K562 (cell line): ENCODE results near the gene CRPPA. TPM values are rescaled to one million over a fixed set of nuclear protein-coding genes. Genes with fewer than 3 reads are reported as not detected.

Source experiments
- ARID4B ChIP-seq: sonication (generic); formaldehyde crosslinking; IDR thresholded peaks from 2 replicates; pipeline ENCODE4 v1.8.0; 2022; ENCODE audit warnings: mild to moderate bottlenecking, missing genetic modification reagents
- ELF2 ChIP-seq: fragments of 250-450 bp; sonication (Bioruptor Pico); IDR thresholded peaks from 2 replicates; pipeline ENCODE4 v1.5.0; 2021; ENCODE audit warnings: mild to moderate bottlenecking
- EZH2 ChIP-seq: IDR thresholded peaks from 2 replicates; pipeline ENCODE4 v1.6.1; 2012; ENCODE audit warnings: low read depth, mild to moderate bottlenecking, inconsistent platforms, low read length, borderline replicate concordance
- FOXM1 ChIP-seq, 2 experiments: fragments of 450-650 bp in 1 of 2; sonication (generic) in 1 of 2; formaldehyde crosslinking in 1 of 2; IDR thresholded peaks; 2 replicates each; pipeline versions ENCODE4 v1.6.1 to v1.9.0; 2017 to 2022; ENCODE audit warnings: low read depth in 2 of 2, mild to moderate bottlenecking in 2 of 2, missing genetic modification reagents in 1 of 2, moderate library complexity in 1 of 2
- HINFP ChIP-seq: fragments of 450-650 bp; conservative IDR thresholded peaks from 2 replicates; pipeline ENCODE4 v1.6.1; 2016; ENCODE audit warnings: missing genetic modification characterization, low read depth, mild to moderate bottlenecking, control low read depth, missing compliant biosample characterization
- KDM4B ChIP-seq, 2 experiments: fragments of 450-650 bp in 1 of 2; sonication (generic) in 1 of 2; IDR thresholded peaks; 2 replicates each; pipeline ENCODE4 v1.6.1; 2016 to 2017; ENCODE audit warnings: borderline replicate concordance in 2 of 2, antibody characterized with exemption in 1 of 2, low read depth in 1 of 2, mild to moderate bottlenecking in 1 of 2
- STAT5B ChIP-seq: fragments of 250-450 bp; sonication (Bioruptor Pico); IDR thresholded peaks from 2 replicates; pipeline ENCODE4 v1.8.0; 2021; ENCODE audit warnings: mild to moderate bottlenecking, inconsistent platforms
- polyA plus RNA-seq, 8 experiments: library from polyadenylated mRNA; depleted of rRNA in 4 of 8; stranded (reverse) in 5 of 8; unstranded in 3 of 8; fragments of >200 nt; fragmentation: Nextera tagmentation in 2 of 8; fragmentation: Illumina TruSeq in 1 of 8; extraction: Ambion mirVana in 2 of 8; extraction: Trizol in 1 of 8; gene quantifications; 2 replicates each; pipeline versions ENCODE4 v1.2.1 to v1.2.3, GENCODE V29; 2011 to 2014; ENCODE audit warnings: inconsistent platforms in 1 of 8, missing spikeins in 1 of 8
- total RNA-seq, 7 experiments: library from RNA; depleted of rRNA in 6 of 7; stranded (reverse); fragments of >200 nt in 6 of 7; fragmentation: Illumina TruSeq in 2 of 7; extraction: Trizol in 2 of 7; gene quantifications; 2 replicates each; pipeline versions ENCODE4 v1.2.1 to v1.2.3, GENCODE V29; 2011 to 2021; ENCODE audit warnings: low replicate concordance in 1 of 7
- TF ChIP-seq, protein P1 (sequence below): sonication (generic); formaldehyde crosslinking; IDR thresholded peaks from 2 replicates; pipeline ENCODE4 v1.8.1; 2023; ENCODE audit warnings: mild to moderate bottlenecking, missing genetic modification reagents
- TF ChIP-seq, protein P2 (sequence below), 2 experiments: fragments of 450-650 bp; IDR thresholded peaks; 2 replicates each; pipeline ENCODE4 v1.6.1; 2016; ENCODE audit warnings: mild to moderate bottlenecking in 2 of 2, borderline replicate concordance in 1 of 2, low read depth in 1 of 2, moderate library complexity in 1 of 2

Gene CRPPA
- total and polyA plus RNA-seq, 9 of the 15 experiments (the other 6 are each of a cell fraction or from before 2014, with no cell fraction given), result 3.9 to 14.4 (median 7.8) TPM

GRCh38 chr7:16420649-16421332 lies 547 bp downstream of the CRPPA start (continued):
- TF ChIP-seq FOXM1 (IDR thresholded peaks at IDR 0.05; ENCODE audit: low read depth) (no peak), FOXM1 (CRISPR knock-in tag; IDR thresholded peaks at IDR 0.05; ENCODE audit: low read depth) (no peak), ELF2 (no peak), EZH2 (no peak), HINFP (no peak), KDM4B (IDR thresholded peaks at IDR 0.05; ENCODE audit: borderline replicate concordance in 2 of 2, low read depth in 1 of 2) (no peak), ARID4B (CRISPR knock-in tag) (peak; percentile 52; the same call in 1 of the 2 replicates), STAT5B (no peak)
- TF ChIP-seq, protein P1, sequence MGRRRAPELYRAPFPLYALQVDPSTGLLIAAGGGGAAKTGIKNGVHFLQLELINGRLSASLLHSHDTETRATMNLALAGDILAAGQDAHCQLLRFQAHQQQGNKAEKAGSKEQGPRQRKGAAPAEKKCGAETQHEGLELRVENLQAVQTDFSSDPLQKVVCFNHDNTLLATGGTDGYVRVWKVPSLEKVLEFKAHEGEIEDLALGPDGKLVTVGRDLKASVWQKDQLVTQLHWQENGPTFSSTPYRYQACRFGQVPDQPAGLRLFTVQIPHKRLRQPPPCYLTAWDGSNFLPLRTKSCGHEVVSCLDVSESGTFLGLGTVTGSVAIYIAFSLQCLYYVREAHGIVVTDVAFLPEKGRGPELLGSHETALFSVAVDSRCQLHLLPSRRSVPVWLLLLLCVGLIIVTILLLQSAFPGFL, result no peak
- TF ChIP-seq, protein P2, sequence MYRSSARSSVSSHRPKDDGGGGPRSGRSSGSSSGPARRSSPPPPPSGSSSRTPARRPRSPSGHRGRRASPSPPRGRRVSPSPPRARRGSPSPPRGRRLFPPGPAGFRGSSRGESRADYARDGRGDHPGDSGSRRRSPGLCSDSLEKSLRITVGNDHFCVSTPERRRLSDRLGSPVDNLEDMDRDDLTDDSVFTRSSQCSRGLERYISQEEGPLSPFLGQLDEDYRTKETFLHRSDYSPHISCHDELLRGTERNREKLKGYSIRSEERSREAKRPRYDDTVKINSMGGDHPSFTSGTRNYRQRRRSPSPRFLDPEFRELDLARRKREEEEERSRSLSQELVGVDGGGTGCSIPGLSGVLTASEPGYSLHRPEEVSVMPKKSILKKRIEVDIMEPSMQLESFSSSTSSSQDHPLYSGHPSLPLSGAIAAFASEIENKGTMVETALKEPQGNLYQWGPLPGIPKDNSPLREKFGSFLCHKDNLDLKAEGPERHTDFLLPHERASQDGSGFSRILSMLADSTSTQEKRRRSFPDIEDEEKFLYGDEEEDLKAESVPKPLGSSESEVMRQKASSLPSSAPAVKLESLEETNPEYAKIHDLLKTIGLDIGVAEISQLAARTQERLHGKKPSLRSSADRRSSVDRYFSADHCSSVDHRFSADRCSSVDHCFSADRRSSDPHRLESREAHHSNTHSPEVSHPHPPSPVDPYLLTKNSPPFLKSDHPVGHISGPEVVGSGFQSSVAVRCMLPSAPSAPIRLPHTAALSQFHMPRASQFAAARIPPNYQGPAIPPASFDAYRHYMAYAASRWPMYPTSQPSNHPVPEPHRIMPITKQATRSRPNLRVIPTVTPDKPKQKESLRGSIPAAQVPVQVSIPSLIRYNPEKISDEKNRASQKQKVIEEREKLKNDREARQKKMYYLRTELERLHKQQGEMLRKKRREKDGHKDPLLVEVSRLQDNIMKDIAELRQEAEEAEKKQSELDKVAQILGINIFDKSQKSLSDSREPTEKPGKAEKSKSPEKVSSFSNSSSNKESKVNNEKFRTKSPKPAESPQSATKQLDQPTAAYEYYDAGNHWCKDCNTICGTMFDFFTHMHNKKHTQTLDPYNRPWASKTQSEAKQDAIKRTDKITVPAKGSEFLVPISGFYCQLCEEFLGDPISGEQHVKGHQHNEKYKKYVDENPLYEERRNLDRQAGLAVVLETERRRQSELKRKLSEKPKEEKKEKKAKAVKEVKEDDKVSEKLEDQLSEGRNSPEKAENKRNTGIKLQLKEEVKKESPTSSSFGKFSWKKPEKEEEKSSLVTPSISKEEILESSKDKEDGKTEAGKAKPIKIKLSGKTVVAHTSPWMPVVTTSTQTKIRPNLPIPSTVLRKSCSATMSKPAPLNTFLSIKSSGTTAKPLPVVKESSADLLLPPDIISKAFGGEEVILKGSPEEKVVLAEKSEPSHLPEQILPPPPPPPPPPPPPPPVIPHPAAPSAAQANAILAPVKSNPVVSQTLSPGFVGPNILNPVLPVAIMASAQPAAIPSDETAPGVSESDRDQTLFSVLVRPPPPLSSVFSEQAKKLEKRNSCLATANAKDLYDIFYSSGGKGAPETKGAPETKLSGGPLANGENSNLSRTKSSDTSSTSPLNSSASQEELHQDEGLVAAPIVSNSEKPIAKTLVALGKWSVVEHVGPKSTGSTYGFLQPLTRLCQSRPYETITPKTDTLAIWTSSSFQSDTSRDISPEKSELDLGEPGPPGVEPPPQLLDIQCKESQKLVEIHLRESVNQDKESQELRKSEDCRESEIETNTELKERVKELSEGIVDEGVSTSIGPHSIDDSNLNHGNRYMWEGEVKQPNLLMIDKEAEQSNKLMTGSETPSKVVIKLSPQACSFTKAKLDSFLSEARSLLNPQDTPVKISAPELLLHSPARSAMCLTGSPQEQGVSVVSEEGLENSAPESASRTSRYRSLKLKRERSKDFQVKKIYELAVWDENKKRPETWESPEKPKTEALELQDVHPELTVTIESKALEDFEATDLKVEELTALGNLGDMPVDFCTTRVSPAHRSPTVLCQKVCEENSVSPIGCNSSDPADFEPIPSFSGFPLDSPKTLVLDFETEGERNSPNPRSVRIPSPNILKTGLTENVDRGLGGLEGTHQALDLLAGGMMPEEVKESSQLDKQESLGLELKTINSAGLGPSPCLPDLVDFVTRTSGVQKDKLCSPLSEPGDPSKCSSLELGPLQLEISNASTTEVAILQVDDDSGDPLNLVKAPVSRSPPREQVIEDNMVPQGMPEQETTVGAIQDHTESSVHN (IDR thresholded peaks at IDR 0.05; ENCODE audit: borderline replicate concordance in 1 of 2, low read depth in 1 of 2), result no peak
